ENCODE data around the gene KCNJ15.

DNA sequence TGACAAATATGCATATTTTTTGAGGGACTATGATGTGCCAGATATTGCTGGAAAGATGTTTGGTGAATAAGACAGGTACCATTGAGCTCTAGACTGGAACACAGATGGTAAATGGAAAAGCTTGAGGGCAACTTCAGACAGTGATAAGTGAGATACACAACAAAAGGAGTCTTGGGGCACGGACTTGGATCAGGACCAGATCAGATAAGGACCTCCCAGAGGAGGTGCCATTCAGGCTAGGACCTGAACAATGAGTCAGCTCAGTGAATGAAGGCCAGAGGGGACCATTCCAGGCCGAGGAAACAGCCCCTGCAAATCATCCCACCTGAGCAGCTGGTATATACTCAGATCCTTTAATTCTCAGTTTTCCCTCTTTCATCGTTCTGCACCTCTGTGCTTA, 1.8 kb upstream of the KCNJ15 start:
- TF ChIP-seq POLR2A (IDR thresholded peaks at IDR 0.05) (no peak), POLR2AphosphoS5 (IDR thresholded peaks at IDR 0.05) (no peak), EP300 (IDR thresholded peaks at IDR 0.05; ENCODE audit: low read depth) (no peak)
- TF ChIP-seq, protein P1, sequence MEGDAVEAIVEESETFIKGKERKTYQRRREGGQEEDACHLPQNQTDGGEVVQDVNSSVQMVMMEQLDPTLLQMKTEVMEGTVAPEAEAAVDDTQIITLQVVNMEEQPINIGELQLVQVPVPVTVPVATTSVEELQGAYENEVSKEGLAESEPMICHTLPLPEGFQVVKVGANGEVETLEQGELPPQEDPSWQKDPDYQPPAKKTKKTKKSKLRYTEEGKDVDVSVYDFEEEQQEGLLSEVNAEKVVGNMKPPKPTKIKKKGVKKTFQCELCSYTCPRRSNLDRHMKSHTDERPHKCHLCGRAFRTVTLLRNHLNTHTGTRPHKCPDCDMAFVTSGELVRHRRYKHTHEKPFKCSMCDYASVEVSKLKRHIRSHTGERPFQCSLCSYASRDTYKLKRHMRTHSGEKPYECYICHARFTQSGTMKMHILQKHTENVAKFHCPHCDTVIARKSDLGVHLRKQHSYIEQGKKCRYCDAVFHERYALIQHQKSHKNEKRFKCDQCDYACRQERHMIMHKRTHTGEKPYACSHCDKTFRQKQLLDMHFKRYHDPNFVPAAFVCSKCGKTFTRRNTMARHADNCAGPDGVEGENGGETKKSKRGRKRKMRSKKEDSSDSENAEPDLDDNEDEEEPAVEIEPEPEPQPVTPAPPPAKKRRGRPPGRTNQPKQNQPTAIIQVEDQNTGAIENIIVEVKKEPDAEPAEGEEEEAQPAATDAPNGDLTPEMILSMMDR (IDR thresholded peaks at IDR 0.05): no peak

Measured in transverse colon (tissue), 4 donors.